Measurements from ENCODE around the gene HBEGF.

- no peak for TF ChIP-seq GLIS3 (CRISPR knock-in tag; IDR thresholded peaks at IDR 0.05)
- TF ChIP-seq ARNTL (CRISPR knock-in tag; IDR thresholded peaks at IDR 0.05; ENCODE audit: borderline replicate concordance, low read depth), result no peak
- TF ChIP-seq CREB5 (CRISPR knock-in tag; IDR thresholded peaks at IDR 0.05; ENCODE audit: low read depth), result no peak
- TF ChIP-seq OSR1 (CRISPR knock-in tag; IDR thresholded peaks at IDR 0.05), result no peak
- TF ChIP-seq PATZ1 (CRISPR knock-in tag; IDR thresholded peaks at IDR 0.05; ENCODE audit: borderline replicate concordance), result no peak
- TF ChIP-seq ZFP3 (CRISPR knock-in tag; IDR thresholded peaks at IDR 0.05), result no peak
- no peak for TF ChIP-seq ZNF565 (CRISPR knock-in tag; conservative IDR thresholded peaks at IDR 0.05; ENCODE audit: low read depth)
- no peak for TF ChIP-seq TSHZ2 (CRISPR knock-in tag; IDR thresholded peaks at IDR 0.05)
- no peak for TF ChIP-seq RARB (CRISPR knock-in tag; IDR thresholded peaks at IDR 0.05)
- TF ChIP-seq POU6F1 (CRISPR knock-in tag; IDR thresholded peaks at IDR 0.05; ENCODE audit: borderline replicate concordance, low read depth), result no peak
- TF ChIP-seq TOX (CRISPR knock-in tag; IDR thresholded peaks at IDR 0.05; ENCODE audit: borderline replicate concordance), result no peak
- TF ChIP-seq SNAI2 (CRISPR knock-in tag; IDR thresholded peaks at IDR 0.05), result no peak
- no peak for TF ChIP-seq ZC3H10 (CRISPR knock-in tag; IDR thresholded peaks at IDR 0.05)
Observed at GRCh38 chr5:140345919-140346347, 470 bp downstream of the HBEGF start.
